ENCODE data around the gene GTF2B. TPM values are rescaled to one million over a fixed set of nuclear protein-coding genes. Genes with fewer than 3 reads are reported as not detected.
A peak's percentile ranks its signal among the peaks of the same experiment; 100 is the strongest.
"Not testable (repeated sequence)": the region's sequence is repeated elsewhere in the genome, so short reads cannot be mapped to it uniquely, and the experiment has no call there.

The GTF2B gene
- total RNA-seq: 10 to 100 TPM; 34.8 to 42.4 TPM

GRCh38 chr1:88891318-88891950 is at the start of gene GTF2B:
Gene GTF2B (minus strand): TSS chr1:88891567. CDS start chr1:88891499, 68 bp downstream.
- peak; percentile 87 for ATAC-seq
- H3K4me1 Mint-ChIP-seq: peaks cover 54% of the 10 kb centered on the region
- H3K9me3 Mint-ChIP-seq (ENCODE audit: low read depth): no peaks in the 10 kb centered on the region
- no peaks in the 10 kb centered on the region for H3K27me3 Mint-ChIP-seq
- H3K36me3 Mint-ChIP-seq: peaks cover 14% of the 10 kb centered on the region
- CTCF ChIA-PET: interaction anchor here (0.6 to 5.8 kb wide), 6 partner anchors 8 to 234 kb away, joined by 3 to 45 read pairs (median 5); partner anchors contain the start of gene PKN2
- DNase-seq: peak; percentile 97
- H3K4me3 Mint-ChIP-seq: peak within 1 kb of the TSS; percentile 87
- H3K27ac Mint-ChIP-seq: peak within 1 kb of the TSS; percentile 97

GRCh38 chr1:88938528-88938927 is 47.2 kb upstream of the GTF2B start:
- peaks cover 68% of the 10 kb centered on the region for H3K36me3 Mint-ChIP-seq
- H3K4me3 Mint-ChIP-seq; DNase-seq; H3K27ac Mint-ChIP-seq; H3K27me3 Mint-ChIP-seq; H3K9me3 Mint-ChIP-seq (ENCODE audit: low read depth); ATAC-seq; H3K4me1 Mint-ChIP-seq; CTCF ChIA-PET: not testable (repeated sequence)

GRCh38 chr1:88936760-88937342 is 45.5 kb upstream of the GTF2B start:
- ATAC-seq (no peak), DNase-seq (no peak)
- H3K4me3 Mint-ChIP-seq: no peak overlapping the region
- H3K27ac Mint-ChIP-seq: no peak overlapping the region
- H3K4me1 Mint-ChIP-seq: peaks cover under 1% of the 10 kb centered on the region
- peaks cover 63% of the 10 kb centered on the region for H3K36me3 Mint-ChIP-seq
- CTCF ChIA-PET: no interaction called here
- no peaks in the 10 kb centered on the region for H3K9me3 Mint-ChIP-seq (ENCODE audit: low read depth)
- H3K27me3 Mint-ChIP-seq: no peaks in the 10 kb centered on the region

GRCh38 chr1:88936223-88936523 is 44.8 kb upstream of the GTF2B start:
- ATAC-seq (no peak), DNase-seq (no peak)
- Mint-ChIP-seq H3K9me3 (ENCODE audit: low read depth) (no peaks in the 10 kb centered on the region), H3K4me3 (no peak overlapping the region), H3K4me1 (peaks cover 2% of the 10 kb centered on the region), H3K27me3 (no peaks in the 10 kb centered on the region), H3K36me3 (peaks cover 61% of the 10 kb centered on the region), H3K27ac (no peak overlapping the region)
- CTCF ChIA-PET: no interaction called here

- ATAC-seq: no peak
- Mint-ChIP-seq H3K4me1 (peaks cover 2% of the 10 kb centered on the region), H3K27ac (no peak overlapping the region), H3K36me3 (peaks cover 57% of the 10 kb centered on the region), H3K27me3 (no peaks in the 10 kb centered on the region), H3K4me3 (no peak overlapping the region), H3K9me3 (ENCODE audit: low read depth) (no peaks in the 10 kb centered on the region)
- CTCF ChIA-PET: interaction anchor here (0.9 kb wide), 2 partner anchors 10 to 1070 kb away, joined by 3 to 5 read pairs; no protein-coding TSS in a partner anchor
- DNase-seq: no peak
These were observed 44.3 kb upstream of the GTF2B start for GRCh38 chr1:88935522-88936222.

GRCh38 chr1:88930176-88930575 is 38.8 kb upstream of the GTF2B start:
- H3K27ac Mint-ChIP-seq; CTCF ChIA-PET; ATAC-seq; H3K27me3 Mint-ChIP-seq; H3K4me3 Mint-ChIP-seq; H3K9me3 Mint-ChIP-seq (ENCODE audit: low read depth); DNase-seq; H3K4me1 Mint-ChIP-seq: not testable (repeated sequence)
- H3K36me3 Mint-ChIP-seq: peaks cover 54% of the 10 kb centered on the region

- Mint-ChIP-seq H3K4me3 (no peak overlapping the region), H3K27me3 (no peaks in the 10 kb centered on the region), H3K9me3 (ENCODE audit: low read depth) (no peaks in the 10 kb centered on the region), H3K27ac (no peak overlapping the region), H3K4me1 (no peaks in the 10 kb centered on the region), H3K36me3 (peaks cover 80% of the 10 kb centered on the region)
- CTCF ChIA-PET: interaction anchor here (1.0 kb wide), 1 partner anchor 16 kb away, joined by 4 read pairs; no protein-coding TSS in a partner anchor
- ATAC-seq: no peak
- no peak for DNase-seq
These were observed 31.9 kb upstream of the GTF2B start for GRCh38 chr1:88923224-88923623.

GRCh38 chr1:88922214-88922613 is 30.8 kb upstream of the GTF2B start:
- Mint-ChIP-seq H3K4me3 (no peak overlapping the region), H3K36me3 (peaks cover 80% of the 10 kb centered on the region), H3K27me3 (no peaks in the 10 kb centered on the region), H3K27ac (no peak overlapping the region), H3K4me1 (no peaks in the 10 kb centered on the region), H3K9me3 (ENCODE audit: low read depth) (peaks cover 5% of the 10 kb centered on the region)
- no peak for DNase-seq
- no peak for ATAC-seq
- CTCF ChIA-PET: no interaction called here

GRCh38 chr1:88920845-88921244 is 29.5 kb upstream of the GTF2B start:
- no peak overlapping the region for H3K4me3 Mint-ChIP-seq

GRCh38 chr1:88917321-88918025 is 26.1 kb upstream of the GTF2B start:
- Mint-ChIP-seq H3K4me3 (no peak overlapping the region), H3K27ac (peak overlapping the region; percentile 40), H3K9me3 (ENCODE audit: low read depth) (peaks cover 13% of the 10 kb centered on the region), H3K27me3 (no peaks in the 10 kb centered on the region), H3K4me1 (peaks cover 6% of the 10 kb centered on the region), H3K36me3 (peaks cover 64% of the 10 kb centered on the region)
- no peak for DNase-seq
- CTCF ChIA-PET: no interaction called here
- no peak for ATAC-seq

More at GRCh38 chr1:88920845-88921244, 29.5 kb upstream of the GTF2B start:
- H3K27me3 Mint-ChIP-seq: no peaks in the 10 kb centered on the region
- ATAC-seq (no peak), DNase-seq (no peak)
- H3K4me1 Mint-ChIP-seq: peaks cover 6% of the 10 kb centered on the region
- H3K27ac Mint-ChIP-seq: no peak overlapping the region
- peaks cover 83% of the 10 kb centered on the region for H3K36me3 Mint-ChIP-seq
- CTCF ChIA-PET: no interaction called here
- peaks cover 9% of the 10 kb centered on the region for H3K9me3 Mint-ChIP-seq (ENCODE audit: low read depth)

- CTCF ChIA-PET: no interaction called here
- ATAC-seq: no peak
- H3K27ac Mint-ChIP-seq: peak overlapping the region; percentile 40
These were observed 25.5 kb upstream of the GTF2B start for GRCh38 chr1:88916883-88917282.

GRCh38 chr1:88911800-88912199 is 20.4 kb upstream of the GTF2B start:
- CTCF ChIA-PET; H3K27me3 Mint-ChIP-seq; ATAC-seq; H3K4me3 Mint-ChIP-seq; H3K27ac Mint-ChIP-seq; DNase-seq; H3K9me3 Mint-ChIP-seq (ENCODE audit: low read depth): not testable (repeated sequence)
- Mint-ChIP-seq H3K36me3 (peaks cover 15% of the 10 kb centered on the region), H3K4me1 (peaks cover 19% of the 10 kb centered on the region)

More at GRCh38 chr1:88916883-88917282, 25.5 kb upstream of the GTF2B start:
- Mint-ChIP-seq H3K36me3 (peaks cover 61% of the 10 kb centered on the region), H3K9me3 (ENCODE audit: low read depth) (peaks cover 13% of the 10 kb centered on the region), H3K4me1 (peaks cover 10% of the 10 kb centered on the region), H3K27me3 (no peaks in the 10 kb centered on the region), H3K4me3 (no peak overlapping the region)
- DNase-seq: no peak

- Mint-ChIP-seq H3K27me3 (no peaks in the 10 kb centered on the region), H3K4me1 (peaks cover 16% of the 10 kb centered on the region), H3K27ac (no peak overlapping the region), H3K36me3 (peaks cover 11% of the 10 kb centered on the region), H3K4me3 (no peak overlapping the region), H3K9me3 (ENCODE audit: low read depth) (peaks cover 4% of the 10 kb centered on the region)
- no peak for ATAC-seq
- no peak for DNase-seq
- CTCF ChIA-PET: no interaction called here
These were observed 19.8 kb upstream of the GTF2B start for GRCh38 chr1:88911161-88911560.

Data from activated CD8-positive, alpha-beta memory T cell treated with anti-CD3 and anti-CD28 coated beads, Interleukin-2, amount 10 ng/mL, durations not matched to agents 7 days and 5 days (primary cell).